ENCODE data around the gene PLK5.
A peak's percentile ranks its signal among the peaks of the same experiment; 100 is the strongest.

The PLK5 gene

DNA sequence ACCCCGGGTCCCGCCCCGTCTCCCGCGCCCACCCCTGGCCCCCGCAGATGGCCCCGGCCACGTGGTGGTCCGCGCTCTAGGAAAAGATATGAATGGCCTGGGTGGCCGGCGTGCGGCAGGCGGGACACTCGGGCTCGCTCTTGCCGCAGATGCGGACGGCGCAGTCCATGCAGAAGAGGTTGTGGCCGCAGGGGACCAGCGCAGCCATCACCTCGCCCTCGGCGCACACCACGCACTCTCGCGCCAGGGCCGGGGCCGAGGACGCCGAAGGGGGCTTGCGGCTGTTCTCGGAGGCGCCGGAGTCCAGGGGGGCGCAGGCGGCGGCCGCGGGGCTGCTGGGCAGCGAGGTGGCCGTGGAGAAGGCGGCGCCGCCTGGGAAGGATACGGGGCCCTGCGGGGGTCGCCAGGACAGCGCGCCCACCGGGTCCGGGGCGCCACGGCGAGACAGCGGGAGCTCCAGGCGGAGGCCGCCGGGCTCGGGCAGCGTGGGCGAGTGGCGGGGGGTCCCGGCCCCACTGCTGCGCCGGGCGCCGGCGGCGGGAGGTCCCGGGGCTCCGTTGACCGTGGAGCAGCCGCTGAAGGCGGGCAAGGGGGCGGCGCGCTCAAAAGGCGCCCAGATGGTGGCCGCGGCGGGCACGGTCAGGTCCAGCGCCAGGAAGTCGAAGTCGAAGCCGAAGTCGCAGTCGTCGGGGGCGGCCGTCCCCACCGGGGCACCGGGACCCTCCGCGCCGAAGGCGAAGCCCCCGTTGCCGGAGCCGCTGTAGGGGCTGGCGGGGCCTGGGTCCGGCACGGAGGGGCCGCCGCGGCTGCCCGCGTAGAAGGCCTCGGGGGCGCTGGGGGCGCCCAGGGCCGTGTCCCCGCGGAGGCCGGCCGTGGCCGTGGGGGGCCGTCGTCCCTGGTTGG is 31.9 kb downstream of the PLK5 start:
- no peak for DNase-seq (ENCODE audit: low read depth)

DNA sequence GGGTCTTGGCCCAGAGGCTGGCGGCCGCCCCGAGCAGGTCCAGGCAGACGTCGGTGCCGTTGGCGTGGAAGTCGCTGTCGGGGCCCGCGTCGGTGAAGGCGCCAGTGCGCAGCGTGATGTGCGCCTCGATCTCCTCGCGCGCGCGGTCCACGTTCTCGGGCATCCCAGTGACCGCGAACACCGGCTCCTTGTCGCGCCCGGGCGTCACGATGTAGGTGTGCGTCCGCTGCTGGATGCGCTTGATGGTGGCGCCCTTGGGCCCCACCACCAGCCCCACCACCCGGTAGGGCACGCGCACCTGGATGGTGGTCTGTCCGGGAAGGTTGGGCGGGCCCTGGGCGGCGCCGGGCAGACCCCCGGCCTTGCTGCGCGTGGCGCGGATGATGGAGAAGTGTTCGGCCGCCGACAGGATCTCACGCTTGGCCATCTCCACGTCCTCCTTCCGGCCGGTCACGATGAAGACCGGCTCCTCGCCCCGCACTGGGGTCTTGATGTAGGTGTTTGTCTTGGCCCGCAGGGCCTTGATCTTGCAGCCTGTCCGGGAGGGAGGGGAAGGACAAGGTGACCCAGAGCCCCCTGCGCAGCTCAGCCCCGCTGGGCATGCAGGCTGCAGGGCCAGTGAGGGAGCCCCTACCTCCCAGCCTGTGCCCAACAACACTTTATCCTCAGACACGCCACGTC is 32.7 kb downstream of the PLK5 start:
- no peak for DNase-seq (ENCODE audit: low read depth)

DNA sequence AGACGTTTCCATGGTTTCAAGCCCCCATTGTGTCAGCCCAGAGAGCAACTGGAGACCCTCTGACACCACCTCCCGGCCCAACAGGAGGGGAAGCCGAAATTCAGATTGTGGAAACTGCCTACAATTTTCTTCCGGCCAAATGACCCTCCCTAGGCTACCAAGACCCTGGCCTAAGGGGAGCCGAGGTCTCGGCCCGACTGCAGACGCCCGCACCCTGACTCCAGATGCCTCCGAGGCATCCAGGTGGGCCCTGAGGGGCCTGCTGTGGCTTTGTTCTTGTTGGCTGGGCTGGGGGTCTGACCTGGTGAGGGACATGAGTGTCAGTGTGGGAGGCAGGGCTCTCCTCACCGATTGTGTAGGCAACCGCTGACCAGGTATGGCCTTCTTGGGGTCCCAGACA is 34.7 kb downstream of the PLK5 start:
- DNase-seq (ENCODE audit: low read depth), result no peak

DNA sequence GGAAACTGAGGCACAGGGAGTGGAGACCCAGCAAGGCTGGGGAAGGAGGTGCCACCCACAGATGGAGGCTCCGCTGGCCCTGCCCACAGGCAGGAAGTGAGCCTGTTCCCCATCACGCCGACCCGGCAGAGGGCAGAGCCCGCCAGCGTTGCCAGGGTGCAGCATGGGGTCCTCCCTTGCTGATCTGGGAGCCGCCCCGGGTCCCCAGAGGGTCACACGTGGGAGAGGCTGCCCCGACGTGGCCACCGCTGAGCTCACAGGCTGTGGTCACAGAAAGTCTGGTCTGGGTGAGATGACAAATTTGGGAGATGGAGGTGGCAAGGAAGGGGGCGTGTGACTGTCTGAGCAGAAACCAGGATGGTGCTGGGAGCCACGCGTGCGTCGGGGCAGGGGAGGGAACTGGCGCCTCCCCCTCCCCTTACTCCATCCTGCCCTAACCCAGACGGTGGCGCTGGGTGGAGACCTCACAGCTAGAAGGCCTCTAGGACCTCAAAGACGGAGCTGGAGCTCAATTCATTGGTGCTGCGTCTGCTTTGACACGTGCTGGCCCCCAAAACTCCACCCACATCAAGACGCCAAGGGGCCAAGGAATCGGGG is 36.5 kb downstream of the PLK5 start:
- DNase-seq (ENCODE audit: low read depth), result no peak

DNA sequence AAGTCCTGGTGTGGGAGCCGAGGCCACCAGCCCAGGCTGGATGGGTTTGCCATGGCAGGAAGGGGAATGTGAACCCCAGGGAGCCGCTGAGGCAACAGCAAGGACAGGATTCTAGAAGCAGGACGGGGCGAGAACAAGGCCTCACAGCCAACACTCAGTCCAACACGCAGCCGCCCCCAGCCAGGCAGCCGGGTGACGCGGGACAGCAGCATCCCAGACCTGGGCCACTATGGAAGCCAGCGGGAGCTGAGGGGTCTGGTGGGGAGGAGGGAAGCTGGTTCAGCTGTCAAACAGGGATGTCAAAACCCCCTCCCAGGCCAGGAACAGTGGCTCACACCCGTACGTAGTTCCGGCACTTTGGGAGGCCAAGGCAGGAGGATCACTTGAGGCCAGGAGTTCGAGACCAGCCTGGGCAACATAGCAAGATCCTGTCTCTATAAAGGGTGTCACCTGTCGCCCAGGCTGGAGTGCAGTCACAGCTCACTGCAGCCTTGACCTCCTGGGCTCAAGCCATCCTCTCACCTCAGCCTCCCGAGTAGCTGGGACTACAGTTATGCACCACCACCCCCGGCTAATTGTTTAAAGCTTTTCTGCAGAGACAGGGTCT is 37.5 kb downstream of the PLK5 start:
- DNase-seq (ENCODE audit: low read depth), result no peak

DNA sequence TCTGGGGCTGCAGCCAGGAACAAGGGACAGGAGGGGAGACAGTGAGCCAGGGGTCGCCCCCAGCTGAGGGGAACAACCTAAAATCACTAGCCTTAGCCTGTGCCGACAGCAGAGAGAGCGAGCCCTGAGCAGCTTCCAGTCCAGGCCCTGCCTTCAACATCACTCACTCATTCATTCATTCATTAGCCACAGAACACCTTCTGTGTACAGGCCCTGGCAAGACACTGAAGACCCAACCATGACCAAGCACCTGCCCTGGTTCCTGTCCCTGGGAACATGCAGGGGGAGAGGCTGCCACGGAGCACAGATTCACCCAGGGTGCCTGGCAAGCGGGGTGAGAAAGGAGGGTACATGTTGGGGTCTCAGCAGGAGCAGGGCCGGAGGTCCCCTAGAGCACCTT is 39.4 kb downstream of the PLK5 start:
- no peak for DNase-seq (ENCODE audit: low read depth)

DNA sequence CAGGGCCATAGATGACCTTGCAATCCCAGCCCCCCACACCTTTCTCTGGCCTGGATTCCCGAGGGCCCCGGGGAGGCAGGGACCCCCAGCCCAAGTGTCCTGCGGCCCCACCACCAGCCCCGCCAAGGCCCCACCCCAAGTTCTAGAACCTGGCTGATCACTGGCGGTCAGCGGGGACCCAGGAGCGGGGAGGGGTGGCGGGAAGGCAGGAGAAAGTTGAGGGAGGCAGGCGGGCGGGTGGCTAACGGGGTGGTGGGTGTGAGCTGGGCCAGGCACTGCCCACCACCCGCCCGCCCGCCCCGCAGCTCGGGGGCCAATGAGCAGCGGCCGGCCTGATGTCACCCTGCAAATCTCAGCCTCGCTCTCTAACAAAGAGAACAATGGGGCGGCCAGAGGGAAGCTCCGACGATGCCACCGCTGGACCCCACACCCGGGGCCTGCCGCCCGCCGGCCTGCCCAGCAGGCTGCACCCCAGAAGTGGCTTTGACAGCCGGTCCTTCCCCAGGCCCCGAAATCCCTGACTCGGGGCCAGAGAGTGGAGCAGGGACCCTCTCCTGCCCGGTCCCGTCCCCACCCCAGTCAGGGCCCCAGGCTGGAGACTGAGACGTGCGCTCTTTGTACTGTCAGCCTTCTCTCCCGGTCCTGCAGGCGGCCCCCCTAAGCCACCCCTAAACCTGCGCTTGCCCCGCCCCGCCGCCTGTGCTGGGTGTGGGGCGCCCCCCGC is 42.7 kb downstream of the PLK5 start:
- DNase-seq (ENCODE audit: low read depth), result no peak

DNA sequence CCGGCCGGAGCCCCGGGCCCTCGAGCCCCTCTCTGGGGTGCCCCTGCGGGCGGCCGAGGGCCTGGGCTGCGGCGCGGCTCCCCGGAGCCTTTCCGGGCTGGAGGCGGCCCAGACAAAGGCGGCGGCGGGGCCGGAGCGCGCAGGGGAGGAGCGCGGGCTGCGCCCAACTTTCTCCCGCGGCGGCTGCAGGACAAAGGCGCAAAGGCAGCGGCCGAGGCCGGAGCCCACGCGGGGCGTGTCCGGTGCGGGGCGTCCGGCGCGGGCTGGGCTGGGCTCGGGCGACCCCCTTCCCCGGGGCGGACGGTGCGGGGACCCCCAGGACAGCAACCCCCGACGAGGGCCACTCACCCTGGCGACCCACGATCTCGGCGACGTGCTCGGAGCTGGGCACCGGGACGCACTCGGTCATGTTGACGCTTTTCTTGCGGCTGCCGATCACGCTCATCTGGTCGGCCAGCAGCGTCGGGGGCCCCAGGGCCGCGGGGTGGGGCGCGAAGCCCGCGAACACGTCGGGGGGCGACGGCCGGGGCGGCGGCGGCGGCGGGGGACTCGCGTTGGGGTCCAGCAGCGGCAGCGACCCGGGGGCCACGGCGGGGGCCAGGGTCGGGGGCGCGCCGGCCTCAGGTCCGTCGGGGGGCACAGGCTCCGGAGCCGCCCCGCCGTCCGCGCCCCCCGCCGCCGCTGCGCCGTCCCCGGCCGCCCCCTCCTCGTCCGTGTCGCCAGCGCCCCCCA is 43.4 kb downstream of the PLK5 start:
- DNase-seq (ENCODE audit: low read depth), result no peak

DNA sequence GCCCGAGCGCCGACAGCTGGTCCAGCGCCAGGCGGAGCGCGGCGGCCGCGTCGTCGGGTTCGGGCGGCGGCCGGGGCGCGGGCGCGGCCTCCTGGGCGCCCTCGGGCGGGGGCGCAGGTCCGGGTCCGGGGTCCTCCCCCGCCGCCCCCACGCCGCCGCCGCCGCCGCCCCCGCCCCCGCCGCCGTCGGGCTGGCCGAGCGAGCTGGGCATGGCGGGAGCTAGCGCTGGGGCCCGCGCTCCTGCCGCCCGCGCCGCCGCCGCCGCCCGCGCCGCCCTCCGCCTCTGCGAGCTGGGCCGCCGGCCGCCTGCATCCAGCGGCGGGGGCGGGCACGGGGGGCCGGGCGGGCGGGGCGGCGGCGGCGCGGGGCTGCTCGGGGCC is 44.0 kb downstream of the PLK5 start:
- no peak for DNase-seq (ENCODE audit: low read depth)

DNA sequence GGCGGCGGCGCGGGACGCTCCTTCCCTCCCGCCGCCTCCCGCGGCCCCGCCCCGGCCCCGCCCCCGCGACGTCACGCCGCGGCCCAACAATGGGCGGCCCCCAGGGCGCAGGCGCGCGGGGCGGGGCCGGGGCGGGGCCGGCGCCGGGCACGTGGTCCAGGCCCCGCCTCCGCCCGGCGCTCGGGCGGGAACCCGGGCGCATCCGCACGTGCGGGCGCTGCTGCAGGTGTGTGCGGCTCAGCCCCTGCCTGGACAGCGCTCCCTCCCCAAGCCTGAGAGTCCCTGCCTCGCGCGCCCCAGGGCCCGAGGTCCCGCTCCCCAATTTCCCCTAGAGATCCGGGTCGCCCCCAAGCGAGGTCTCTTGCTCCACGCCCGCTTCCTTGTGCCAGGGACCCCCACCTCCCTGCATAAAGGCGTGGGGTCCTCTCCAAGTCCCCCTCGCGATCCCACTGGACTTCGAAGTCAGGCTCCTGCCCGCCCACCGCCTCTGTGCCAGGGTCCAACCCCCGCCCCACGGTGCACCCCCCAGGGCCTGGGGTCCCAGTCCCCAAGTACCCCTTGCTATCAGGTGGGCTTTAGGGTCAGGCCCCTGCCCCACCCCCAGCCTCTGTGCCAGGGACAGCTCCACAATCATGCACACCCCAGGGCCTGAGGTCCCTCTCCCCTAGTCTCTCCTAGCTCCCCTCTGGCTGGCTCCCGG is 44.6 kb downstream of the PLK5 start, which contains the start of gene MEX3D:
TSS of gene MEX3D (minus strand) at position 6 of the 700 bp plus-strand sequence. CDS start 267 bp downstream, outside the sequence.
- peak; percentile 73 for DNase-seq (ENCODE audit: low read depth)

DNA sequence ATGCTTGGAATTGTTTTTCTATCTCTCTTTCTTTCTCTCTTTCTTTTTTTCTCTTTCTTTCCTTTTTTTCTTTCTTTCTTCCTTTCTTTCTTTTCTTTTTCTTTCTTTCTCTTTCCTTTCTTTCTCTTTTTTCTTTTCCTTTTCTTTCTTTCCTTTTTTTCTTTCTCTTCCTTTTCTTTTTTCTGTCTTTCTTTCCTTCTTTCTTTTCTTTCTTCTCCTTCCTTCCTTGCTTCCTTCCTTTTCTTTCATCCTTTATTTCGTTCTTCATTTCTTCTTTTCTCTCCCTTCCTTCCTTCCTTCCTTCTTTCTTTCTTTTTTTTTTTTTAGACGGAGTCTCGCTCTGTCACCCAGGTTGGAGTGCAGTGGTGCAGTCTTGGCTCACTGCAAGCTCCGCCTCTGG is 46.1 kb downstream of the PLK5 start:
- no peak for DNase-seq (ENCODE audit: low read depth)

DNA sequence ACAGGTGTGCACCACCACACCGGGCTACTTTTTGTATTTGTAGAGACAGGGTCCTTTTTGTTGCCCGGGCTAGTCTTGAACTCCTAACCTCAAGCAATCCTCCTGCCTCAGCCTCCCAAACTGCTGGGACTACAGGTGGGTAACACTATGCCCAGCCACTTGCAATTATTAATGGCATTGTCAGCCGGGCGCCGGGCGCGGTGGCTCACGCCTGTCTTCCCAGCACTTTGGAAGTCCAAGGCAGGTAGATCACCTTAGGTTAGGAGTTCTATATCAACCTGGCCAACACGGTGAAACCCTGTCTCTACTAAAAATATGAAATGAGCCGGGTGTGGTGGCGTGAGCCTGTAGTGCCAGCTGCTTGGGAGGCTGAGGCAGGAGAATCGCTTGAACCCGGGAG is 47.0 kb downstream of the PLK5 start:
- DNase-seq (ENCODE audit: low read depth), result no peak

DNA sequence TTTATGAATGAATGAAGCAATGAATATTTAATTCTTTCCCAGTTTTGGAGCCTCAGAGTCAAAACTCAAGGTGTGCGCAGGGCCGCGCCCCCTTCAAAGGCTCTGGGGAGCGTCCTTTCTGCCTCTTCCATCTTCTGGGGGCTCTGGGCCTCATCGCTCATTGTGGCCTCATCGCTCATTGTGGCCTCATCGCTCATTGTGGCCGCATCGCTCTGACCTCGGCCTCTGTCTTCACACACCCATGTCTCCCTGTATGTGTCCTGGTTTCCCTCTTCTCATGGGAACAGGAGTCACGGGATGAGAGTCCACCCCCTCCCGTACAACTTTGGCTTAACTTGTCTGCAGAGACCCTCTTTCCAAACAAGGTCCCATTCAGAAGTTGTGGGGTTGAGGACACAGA is 47.5 kb downstream of the PLK5 start:
- no peak for DNase-seq (ENCODE audit: low read depth)

DNA sequence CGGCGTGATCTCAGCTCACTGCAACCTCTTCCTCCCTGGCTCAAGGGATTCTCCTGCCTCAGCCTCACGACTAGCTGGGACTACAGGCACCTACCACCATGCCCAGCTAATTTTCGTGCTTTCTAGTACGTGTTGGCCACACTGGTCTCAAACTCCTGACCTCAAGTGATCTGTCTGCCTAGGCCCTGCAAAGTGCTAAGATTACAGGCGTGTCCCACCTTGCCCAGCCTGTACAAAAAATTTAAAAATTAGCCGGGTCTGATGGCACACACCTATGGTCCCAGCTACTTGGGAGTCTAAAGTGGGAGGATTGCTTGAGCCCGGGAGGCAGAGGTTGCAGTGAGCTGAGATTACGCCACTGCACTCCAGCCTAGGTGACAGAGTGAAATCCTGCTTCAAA is 48.9 kb downstream of the PLK5 start:
- DNase-seq (ENCODE audit: low read depth), result no peak

DNA sequence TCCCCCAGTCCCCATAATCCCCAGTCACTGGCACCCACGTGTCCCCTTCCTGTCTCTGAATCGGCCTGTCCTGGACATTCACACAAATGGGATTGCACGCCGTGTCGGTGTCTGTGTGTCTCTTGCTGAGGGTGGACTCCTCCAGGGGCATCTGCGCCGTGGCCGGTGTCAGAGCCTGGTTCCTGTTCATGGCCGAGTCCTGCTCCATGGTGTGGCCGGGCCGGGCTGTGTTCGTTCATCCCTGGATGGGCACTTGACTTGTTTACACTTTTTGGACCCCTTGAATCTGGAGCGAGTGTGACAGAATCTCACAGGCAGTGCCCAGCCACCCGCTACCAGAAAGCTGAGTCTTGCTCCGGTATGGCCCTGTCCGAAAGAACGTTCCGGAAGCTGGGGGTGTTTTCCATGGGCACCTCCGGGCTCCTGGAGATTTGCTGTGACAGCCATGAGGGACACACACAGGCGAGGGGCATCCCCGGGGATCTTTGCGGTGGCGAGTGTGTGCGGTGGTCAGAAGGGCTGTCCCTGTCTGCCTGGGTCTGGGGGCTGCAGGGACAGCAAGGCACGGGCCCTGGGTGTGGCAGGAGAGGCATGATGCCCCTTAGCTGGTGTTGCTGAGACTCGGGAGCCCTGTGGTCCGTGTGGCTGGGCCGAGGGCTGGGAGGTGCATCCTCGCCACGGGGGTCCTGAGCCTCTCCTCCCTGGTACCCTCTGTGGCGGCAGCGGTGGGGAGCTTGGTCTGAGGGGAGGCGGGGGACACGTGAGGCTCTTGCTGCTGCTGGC is 50.7 kb downstream of the PLK5 start:
- no peak for DNase-seq (ENCODE audit: low read depth)

DNA sequence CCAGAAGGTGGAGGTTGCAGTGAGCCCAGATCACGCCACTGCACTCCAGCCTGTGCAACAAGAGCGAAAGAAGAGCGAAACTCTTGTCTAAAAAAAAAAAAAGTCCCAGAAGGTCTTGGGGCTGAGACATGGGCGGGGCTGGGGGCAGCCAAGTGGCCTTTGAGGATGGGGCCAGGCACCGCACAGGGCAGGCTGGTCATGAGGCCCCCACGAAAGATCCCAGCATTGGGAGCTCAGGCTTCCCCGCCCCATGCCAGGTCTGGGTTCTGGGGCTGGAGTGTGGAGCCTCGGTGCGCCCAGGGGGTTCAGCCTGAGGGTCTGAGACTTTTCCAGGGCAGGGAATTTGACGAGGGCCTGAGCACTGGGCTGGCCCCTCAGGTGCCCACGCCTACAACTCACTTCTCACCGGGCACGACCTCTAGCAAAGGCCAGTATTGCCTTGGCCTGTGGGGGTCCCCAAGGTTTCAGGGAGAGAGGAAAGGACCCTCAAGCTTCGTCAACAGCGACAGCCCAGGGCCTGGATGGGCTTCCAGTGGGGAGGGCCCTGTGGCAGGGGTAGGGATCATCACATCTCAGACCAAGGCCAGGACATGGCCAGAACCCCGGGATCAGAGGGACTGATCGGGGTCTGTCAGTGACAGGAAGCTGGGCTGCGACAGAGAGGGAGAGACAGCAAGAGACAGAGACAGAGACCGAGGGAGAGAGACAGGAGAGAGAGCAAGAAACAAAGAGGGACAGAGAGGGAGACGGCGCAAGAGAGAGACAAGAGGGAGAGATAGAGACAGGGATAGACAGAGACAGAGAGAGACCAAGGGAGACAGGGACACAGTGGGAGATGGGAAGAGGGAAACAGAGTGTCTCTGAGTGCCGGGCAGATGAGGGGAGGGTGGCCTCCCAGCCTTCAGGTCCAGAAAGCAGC is 51.7 kb downstream of the PLK5 start:
- no peak for DNase-seq (ENCODE audit: low read depth)

DNA sequence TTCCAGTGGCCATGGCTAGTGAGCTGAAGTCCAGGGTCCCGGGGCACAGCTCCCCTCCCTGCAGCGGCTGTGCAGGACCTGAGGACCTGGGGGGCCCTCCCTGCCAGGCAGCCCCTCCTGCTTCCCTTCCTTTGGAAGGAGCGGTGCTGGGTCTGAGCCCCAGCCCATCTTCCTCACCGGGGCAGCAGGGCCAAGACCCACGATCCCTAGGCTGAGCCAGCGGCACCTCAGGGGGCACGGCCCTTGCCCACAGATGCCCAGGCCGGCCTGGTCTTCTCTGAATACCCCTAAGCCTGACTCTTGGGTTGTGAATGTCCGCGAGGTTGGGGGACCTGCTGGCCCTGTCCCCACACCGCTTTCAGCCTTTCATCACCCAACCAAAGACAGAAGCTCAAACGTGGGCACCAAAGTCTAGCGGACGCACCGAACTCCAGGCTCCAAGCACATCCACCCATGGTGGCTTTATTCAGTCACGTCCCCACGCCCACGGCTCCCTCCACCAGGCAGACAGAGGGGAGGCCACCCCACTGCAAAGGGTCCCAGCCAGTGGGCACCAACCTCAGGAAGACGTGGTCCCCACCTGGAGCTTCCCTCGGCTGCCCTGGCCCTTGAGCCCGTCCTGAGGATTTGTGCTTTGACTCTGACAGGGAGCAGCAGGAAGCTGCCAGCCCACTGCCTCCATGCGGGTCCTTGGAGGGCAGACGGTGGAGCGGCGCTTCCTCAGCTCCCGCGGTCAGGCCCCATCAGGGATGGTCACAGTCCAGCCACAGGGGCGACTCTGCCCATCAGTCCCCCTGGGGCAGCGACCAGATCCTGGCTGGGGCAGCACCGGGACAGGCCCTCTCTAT is 52.6 kb downstream of the PLK5 start:
- DNase-seq (ENCODE audit: low read depth), result no peak
